Daoy (cell line): ENCODE measurements around the gene NR2F1. TPM values are rescaled to one million over a fixed set of nuclear protein-coding genes. Genes with fewer than 3 reads are reported as not detected.

ENCODE experiments used
- DNase-seq: peaks from one replicate; pipeline ENCODE4 v3.0.0-alpha.2; 2015; ENCODE audit warnings: low read depth
- total RNA-seq: library from RNA; depleted of rRNA; stranded (reverse); fragments of >200 nt; shearing (Covaris generic); gene quantifications from 2 replicates; pipeline ENCODE4 v1.2.3, GENCODE V29; 2014

Gene NR2F1
- total RNA-seq, 1 experiment from 2014 or later: 7.3 TPM

GRCh38 chr5:93577854-93578812 lies 4.9 kb upstream of the NR2F1 start:
- DNase-seq: no peak

- peak; percentile 63 for DNase-seq
Observed at GRCh38 chr5:93578813-93579691, 4.0 kb upstream of the NR2F1 start.

- DNase-seq: no peak
Observed at GRCh38 chr5:93579692-93580062, 3.3 kb upstream of the NR2F1 start.

- peak; percentile 58 for DNase-seq
Observed at GRCh38 chr5:93580063-93580926, 2.7 kb upstream of the NR2F1 start.

- DNase-seq: peak; percentile 50
Observed at GRCh38 chr5:93580927-93581445, 2.0 kb upstream of the NR2F1 start, which contains the start of gene NR2F1-AS1. NR2F1-AS1 (minus strand) TSS chr5:93581219.

- DNase-seq: no peak
Observed at GRCh38 chr5:93582167-93582462, 907 bp upstream of the NR2F1 start.

GRCh38 chr5:93583439-93583767 lies 381 bp downstream of the NR2F1 start:
- DNase-seq: no peak

GRCh38 chr5:93583768-93584595 lies 960 bp downstream of the NR2F1 start:
- DNase-seq: peak; percentile 77

GRCh38 chr5:93584596-93585040 lies 1.6 kb downstream of the NR2F1 start:
- DNase-seq: peak; percentile 45

- DNase-seq: peak; percentile 62
Observed at GRCh38 chr5:93585041-93585766, 2.2 kb downstream of the NR2F1 start.

GRCh38 chr5:93585767-93586385 lies 2.9 kb downstream of the NR2F1 start:
- DNase-seq: no peak

GRCh38 chr5:93586736-93587596 lies 3.9 kb downstream of the NR2F1 start:
- DNase-seq: no peak

GRCh38 chr5:93587597-93588351 lies 4.8 kb downstream of the NR2F1 start:
- DNase-seq: no peak

GRCh38 chr5:93588352-93589151 lies 5.5 kb downstream of the NR2F1 start:
- no peak for DNase-seq

GRCh38 chr5:93589152-93589828 lies 6.3 kb downstream of the NR2F1 start:
- DNase-seq: no peak

- no peak for DNase-seq
Observed at GRCh38 chr5:93589829-93590215, 6.8 kb downstream of the NR2F1 start.
